Mucosa of stomach (tissue), 1 donor: ENCODE data around the gene NFATC2IP.

Experiments used
- H3K27me3 ChIP-seq: one replicate; pipeline ENCODE4 v1.7.0; 2013; ENCODE audit warnings: mild to moderate bottlenecking, low read length; ENCODE audit not compliant: control insufficient read depth, insufficient read depth
- H3K36me3 ChIP-seq: one replicate; pipeline ENCODE4 v1.7.0; 2013; ENCODE audit warnings: low read length; ENCODE audit not compliant: control insufficient read depth, insufficient read depth
- H3K4me1 ChIP-seq: one replicate; pipeline ENCODE4 v1.7.0; 2013; ENCODE audit warnings: mild to moderate bottlenecking, low read length; ENCODE audit not compliant: control insufficient read depth, insufficient read depth
- H3K4me3 ChIP-seq: one replicate; pipeline ENCODE4 v1.7.0; 2013; ENCODE audit warnings: low read length
- H3K9ac ChIP-seq: one replicate; pipeline ENCODE4 v1.7.0; 2013; ENCODE audit warnings: mild to moderate bottlenecking, low read length, moderate library complexity
- H3K9me3 ChIP-seq: one replicate; pipeline ENCODE4 v1.7.0; 2013; ENCODE audit warnings: mild to moderate bottlenecking, low read length, moderate library complexity; ENCODE audit not compliant: control insufficient read depth
- donor health status: Pancreatic carcinoma.

NFATC2IP gene

DNA sequence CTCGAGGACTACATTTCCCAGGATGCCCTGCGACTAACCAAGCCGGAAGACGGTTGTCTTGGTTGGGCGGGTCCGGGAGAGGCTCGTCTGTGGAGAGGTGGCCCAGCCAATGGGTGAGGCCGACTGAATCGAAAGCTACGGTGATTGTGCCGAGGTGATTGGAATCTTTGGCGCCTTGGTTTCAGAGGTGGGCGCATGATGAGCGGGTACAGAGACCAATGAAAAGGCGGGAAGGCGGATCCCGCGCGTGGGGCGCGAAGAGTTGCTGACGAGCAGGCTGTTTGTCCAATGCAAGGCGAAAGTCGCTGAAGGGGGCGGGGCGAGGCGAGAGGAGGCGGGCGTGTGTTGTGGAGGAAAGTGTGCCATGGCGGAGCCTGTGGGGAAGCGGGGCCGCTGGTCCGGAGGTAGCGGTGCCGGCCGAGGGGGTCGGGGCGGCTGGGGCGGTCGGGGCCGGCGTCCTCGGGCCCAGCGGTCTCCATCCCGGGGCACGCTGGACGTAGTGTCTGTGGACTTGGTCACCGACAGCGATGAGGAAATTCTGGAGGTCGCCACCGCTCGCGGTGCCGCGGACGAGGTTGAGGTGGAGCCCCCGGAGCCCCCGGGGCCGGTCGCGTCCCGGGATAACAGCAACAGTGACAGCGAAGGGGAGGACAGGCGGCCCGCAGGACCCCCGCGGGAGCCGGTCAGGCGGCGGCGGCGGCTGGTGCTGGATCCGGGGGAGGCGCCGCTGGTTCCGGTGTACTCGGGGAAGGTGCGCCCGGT lies at the start of gene NFATC2IP:
Gene NFATC2IP, plus strand, starts transcription at position 290 of the 762 bp plus-strand sequence. Its CDS starts 75 bp downstream, at position 365.
- Histone ChIP-seq H3K4me3 (peak within 1 kb of the TSS; percentile 55), H3K9me3 (no peaks in the 10 kb centered on the region), H3K36me3 (peaks cover 5% of the 10 kb centered on the region), H3K27me3 (no peaks in the 10 kb centered on the region), H3K9ac (peak within 1 kb of the TSS; percentile 69), H3K4me1 (peaks cover 20% of the 10 kb centered on the region)

DNA sequence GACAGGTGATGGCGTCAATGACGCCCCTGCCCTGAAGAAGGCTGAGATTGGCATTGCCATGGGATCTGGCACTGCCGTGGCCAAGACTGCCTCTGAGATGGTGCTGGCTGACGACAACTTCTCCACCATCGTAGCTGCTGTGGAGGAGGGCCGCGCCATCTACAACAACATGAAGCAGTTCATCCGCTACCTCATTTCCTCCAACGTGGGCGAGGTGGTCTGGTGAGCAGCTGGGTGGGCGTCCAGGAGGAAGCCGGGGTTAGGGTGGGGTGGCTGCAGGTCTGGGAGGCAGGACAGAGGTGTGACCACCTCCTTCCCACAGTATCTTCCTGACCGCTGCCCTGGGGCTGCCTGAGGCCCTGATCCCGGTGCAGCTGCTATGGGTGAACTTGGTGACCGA lies 48.9 kb upstream of the NFATC2IP start:
- Histone ChIP-seq H3K9me3 (no peaks in the 10 kb centered on the region), H3K9ac (no peak overlapping the region), H3K27me3 (no peaks in the 10 kb centered on the region), H3K4me3 (no peak overlapping the region), H3K4me1 (no peaks in the 10 kb centered on the region), H3K36me3 (peaks cover 4% of the 10 kb centered on the region)

DNA sequence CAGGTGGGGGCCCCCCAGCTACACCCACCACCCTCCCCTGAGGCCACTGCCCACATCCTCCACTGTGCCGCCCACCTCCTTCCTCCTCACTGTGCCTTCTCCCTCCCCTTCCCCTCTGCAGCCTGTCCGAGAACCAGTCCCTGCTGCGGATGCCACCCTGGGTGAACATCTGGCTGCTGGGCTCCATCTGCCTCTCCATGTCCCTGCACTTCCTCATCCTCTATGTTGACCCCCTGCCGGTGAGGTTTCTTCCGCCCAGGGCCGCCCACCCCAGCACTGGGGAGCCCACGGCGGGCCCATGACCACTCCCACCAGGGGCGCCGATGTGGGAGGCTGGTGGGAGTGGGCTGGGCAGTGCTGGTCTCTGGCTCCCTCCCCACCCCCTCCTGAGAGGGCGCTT lies 47.8 kb upstream of the NFATC2IP start:
- no peak overlapping the region for H3K4me3 ChIP-seq
- no peaks in the 10 kb centered on the region for H3K27me3 ChIP-seq
- no peaks in the 10 kb centered on the region for H3K4me1 ChIP-seq
- no peaks in the 10 kb centered on the region for H3K9me3 ChIP-seq
- H3K9ac ChIP-seq = no peak overlapping the region
- peaks cover 4% of the 10 kb centered on the region for H3K36me3 ChIP-seq

DNA sequence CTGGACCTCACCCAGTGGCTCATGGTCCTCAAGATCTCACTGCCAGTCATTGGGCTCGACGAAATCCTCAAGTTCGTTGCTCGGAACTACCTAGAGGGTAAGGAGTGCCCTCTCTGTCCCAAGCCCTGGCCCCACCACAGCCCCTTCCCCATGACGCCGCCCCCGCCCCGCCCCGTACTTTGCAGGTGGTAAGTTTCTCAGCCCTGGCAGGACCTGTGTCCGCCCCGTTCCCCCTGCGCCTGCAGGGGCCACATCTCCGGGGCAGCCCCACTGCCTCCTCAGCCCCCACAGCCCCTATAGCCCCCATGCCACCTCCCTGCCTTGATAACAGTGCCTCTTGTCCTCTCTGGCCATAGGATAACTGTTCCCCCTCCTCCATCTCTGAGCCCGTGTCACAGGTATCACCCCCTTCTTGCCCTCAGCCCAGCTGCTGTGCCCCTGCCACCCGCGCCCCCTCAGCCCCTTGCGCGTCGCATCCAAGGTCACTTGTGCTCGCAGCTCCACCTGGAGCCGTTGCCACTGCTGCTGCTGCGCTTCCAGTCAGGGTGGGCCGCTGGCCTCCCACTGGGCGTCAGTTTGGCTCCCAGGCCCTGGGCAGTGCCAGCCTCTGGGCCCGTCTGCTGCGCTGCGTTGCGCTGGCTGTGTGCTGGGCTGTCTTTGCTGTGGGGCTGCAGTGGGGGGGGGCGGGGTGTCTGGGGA lies 47.2 kb upstream of the NFATC2IP start:
- no peak overlapping the region for H3K4me3 ChIP-seq
- H3K4me1 ChIP-seq = no peaks in the 10 kb centered on the region
- no peaks in the 10 kb centered on the region for H3K27me3 ChIP-seq
- peaks cover 4% of the 10 kb centered on the region for H3K36me3 ChIP-seq
- H3K9ac ChIP-seq = no peak overlapping the region
- H3K9me3 ChIP-seq = no peaks in the 10 kb centered on the region

DNA sequence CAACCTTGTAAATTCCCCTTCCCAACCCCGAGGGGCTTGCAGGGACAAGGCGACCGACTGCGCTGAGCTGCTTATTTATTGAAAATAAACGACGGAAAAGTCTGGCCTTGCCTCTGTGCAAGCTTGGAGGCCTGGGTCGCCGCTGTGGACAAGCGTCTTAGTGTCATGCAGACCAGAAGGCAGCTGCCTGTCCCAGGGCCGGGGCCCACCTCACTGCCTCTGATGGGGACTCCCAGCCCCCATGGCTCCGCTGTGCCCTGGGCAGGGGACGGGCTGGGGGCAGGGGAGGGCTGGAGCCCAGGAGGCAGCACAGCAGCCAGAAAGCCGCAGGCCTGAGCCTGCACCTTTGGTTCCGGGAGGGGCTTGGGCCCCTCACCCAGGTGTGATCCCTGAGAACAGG lies 46.4 kb upstream of the NFATC2IP start:
- Histone ChIP-seq H3K9ac (no peak overlapping the region), H3K36me3 (peaks cover 4% of the 10 kb centered on the region), H3K4me1 (no peaks in the 10 kb centered on the region), H3K4me3 (no peak overlapping the region), H3K27me3 (no peaks in the 10 kb centered on the region), H3K9me3 (no peaks in the 10 kb centered on the region)

DNA sequence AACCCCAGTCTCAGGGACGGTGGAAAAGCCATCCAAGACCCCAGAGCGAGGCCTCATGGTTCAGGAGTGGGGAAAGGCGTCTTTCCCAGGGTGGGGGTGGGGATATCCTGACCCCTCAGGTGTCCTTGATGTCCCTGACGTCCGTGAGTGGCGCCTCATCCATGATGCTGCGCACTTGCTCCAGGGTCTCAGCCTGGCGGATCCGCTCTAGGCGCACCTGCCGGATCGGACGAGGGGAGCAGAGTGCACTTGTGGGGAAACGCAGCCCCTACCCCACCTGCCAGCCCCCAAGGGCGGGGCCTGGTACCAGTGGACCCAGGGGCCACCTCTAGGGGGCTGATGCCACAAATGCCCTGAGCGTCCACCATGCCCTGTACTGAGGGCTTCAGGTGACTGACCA lies 45.9 kb upstream of the NFATC2IP start:
- Histone ChIP-seq H3K9ac (no peak overlapping the region), H3K27me3 (no peaks in the 10 kb centered on the region), H3K4me3 (no peak overlapping the region), H3K36me3 (peaks cover 4% of the 10 kb centered on the region), H3K9me3 (no peaks in the 10 kb centered on the region), H3K4me1 (no peaks in the 10 kb centered on the region)

DNA sequence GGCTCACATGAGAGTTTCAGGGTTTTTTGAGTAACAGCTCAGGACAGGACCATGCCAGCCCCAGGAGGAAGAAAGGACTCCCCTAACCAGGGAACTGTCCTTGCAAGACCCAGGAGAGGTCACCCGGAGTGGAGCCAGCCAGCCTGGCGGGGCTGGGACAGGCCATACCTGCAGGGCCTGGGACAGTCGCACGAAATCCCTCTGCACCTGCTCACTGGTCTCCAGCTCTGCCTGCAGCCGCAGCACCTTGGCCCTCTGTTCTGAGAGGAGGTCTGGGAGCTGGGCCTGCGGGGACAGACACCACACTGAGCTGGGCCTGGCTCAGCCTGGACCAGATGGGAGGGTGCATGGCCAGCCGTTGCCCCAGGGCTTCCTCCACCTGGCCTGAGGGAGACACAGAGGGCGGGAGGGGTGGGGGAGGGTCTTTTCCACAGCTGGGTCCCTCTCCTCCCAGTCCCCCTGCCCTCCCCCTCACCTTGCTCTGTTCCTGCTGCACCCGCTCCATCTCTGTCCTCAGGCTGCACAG lies 45.4 kb upstream of the NFATC2IP start:
- Histone ChIP-seq H3K9me3 (no peaks in the 10 kb centered on the region), H3K4me1 (no peaks in the 10 kb centered on the region), H3K9ac (no peak overlapping the region), H3K36me3 (peaks cover 4% of the 10 kb centered on the region), H3K4me3 (no peak overlapping the region), H3K27me3 (no peaks in the 10 kb centered on the region)

DNA sequence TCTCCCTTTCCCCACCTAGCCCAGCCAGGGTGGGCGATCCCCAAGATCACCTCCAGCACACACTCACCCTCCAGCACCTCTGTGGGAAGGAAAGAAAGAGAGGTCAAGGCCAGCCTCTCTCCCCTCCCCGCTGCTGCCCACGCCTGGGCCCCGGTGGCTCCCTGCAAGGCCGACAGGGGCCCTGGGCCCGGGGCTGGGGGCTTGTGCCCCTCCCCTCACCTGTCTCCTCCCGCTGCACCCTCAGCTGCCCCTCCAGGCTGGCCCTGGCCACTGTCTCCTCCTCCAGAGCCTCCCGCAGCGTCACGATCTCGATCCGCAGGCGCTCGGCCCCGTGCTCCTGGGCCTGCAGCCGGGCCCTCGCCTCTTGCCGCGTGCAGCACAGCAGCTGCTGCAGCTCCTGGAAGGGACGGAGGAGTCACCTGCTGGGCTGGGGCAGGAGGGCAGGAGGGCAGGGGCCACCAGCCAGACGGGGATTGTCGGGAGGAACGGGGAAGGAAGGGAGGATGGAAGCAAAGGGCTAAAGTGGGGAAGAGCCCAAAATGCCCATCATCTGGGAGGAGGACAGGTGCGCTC lies 44.9 kb upstream of the NFATC2IP start:
- H3K36me3 ChIP-seq = peaks cover 4% of the 10 kb centered on the region
- no peaks in the 10 kb centered on the region for H3K9me3 ChIP-seq
- no peak overlapping the region for H3K9ac ChIP-seq
- H3K4me3 ChIP-seq = no peak overlapping the region
- H3K4me1 ChIP-seq = peaks cover 5% of the 10 kb centered on the region
- no peaks in the 10 kb centered on the region for H3K27me3 ChIP-seq

DNA sequence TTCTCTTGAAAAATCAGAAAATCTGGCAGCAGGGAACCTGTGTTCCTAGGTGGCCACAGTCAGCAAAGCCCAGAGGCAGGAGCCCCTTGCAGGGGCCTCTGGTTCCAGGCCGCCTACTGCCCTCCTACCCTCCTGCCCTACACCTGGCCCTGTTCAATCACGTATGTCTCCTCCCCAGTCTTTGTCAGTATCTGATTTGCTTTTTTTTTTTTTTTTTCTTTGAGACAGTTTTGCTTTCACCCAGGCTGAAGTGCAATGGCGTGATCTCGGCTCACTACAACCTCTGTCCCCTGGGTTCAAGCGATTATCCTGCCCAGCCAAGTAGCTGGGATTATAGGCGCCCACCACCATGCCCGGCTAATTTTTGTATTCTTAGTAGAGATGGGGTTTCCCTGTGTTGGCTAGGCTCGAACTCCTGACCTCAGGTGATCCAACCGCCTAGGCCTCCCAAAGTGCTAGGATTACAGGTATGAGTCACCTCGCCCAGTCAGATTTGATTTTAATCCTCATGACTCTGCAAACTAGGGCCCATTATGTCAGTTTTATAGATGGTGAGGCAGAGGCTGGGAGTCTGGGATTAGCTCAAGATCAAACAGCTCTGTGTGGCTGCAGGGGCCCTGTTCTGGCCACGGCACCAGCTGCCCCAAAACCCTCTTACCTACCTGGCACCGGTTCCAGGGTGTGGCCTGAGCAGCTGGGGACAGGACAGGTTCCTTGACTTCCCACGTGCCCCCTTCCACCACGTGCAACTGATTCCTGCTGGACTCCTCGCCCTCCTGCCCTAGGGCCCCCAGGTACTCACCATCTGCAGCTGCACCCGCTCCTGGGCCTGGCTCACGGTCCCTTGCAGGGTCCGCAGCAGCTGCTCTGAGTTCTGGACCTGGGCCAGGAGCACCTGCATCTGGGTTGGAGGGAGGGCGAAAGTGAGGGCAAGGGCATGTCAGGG lies 40.4 kb upstream of the NFATC2IP start:
- Histone ChIP-seq H3K4me3 (no peak overlapping the region), H3K36me3 (no peaks in the 10 kb centered on the region), H3K9ac (no peak overlapping the region), H3K4me1 (peaks cover 5% of the 10 kb centered on the region), H3K27me3 (no peaks in the 10 kb centered on the region), H3K9me3 (no peaks in the 10 kb centered on the region)

DNA sequence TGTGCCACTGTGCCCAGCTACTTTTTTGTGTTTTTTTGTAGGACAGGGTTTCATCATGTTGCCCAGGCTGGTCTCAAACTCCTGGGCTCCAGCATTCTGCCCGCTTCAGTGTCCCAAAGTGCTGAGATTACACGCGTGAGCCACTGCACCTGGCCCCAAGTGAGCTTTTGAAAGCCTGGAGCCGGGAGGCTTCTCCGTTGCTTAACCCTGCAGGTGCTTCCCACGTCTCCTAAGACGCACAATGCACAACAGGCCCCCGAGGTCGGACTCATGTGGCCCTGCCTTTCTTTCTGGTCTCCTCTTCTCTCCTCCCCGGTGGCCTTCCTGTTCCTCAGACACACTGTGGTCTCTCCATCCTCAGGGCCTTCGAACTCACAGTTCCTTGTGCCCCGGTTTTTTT lies 38.2 kb upstream of the NFATC2IP start:
- Histone ChIP-seq H3K9me3 (no peaks in the 10 kb centered on the region), H3K9ac (no peak overlapping the region), H3K4me3 (no peak overlapping the region), H3K4me1 (peaks cover 5% of the 10 kb centered on the region), H3K27me3 (no peaks in the 10 kb centered on the region), H3K36me3 (no peaks in the 10 kb centered on the region)

DNA sequence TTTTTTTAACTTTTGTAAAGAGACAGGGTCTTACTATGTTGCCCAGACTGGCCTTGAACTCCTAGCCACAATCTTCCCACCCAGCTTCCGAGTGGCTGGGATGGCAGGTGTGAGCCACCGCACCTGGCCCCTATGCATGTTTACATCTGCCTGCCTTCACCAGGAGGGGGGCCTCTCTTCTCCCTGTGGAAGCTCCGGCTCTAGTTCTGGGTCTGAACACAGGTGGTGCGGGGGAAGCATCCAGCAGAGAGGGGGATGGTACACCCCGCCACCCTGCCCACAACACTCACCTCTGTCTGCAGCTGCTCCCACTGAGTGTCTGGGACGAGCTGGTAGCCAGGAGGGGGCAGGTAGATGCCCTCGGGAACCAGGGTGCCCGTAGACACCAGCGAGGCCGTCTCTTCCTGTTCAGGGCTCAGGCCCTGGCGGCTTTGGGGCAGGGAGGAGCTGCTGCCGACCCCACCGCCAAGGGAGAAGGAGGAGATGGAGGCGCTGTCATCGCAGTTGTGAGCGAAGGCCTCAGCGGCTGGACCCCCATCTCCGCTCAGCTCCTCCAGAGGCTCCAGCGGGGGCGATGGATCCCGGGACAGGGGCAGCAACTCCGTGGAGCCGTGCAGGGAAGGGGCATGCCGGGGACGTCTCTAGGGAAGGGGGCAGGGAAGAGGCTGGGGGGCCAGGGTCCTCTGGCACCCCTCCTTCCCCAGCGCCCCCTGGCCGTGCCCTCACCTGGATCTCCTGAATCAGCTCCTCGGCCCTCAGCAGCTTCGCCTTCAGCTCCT lies 36.6 kb upstream of the NFATC2IP start:
- Histone ChIP-seq H3K9ac (no peak overlapping the region), H3K36me3 (peaks cover 6% of the 10 kb centered on the region), H3K27me3 (no peaks in the 10 kb centered on the region), H3K9me3 (no peaks in the 10 kb centered on the region), H3K4me3 (no peak overlapping the region), H3K4me1 (peaks cover 5% of the 10 kb centered on the region)
